B cell (primary cell): ENCODE results near the gene TNIK.

Experiments used
- CTCF ChIP-seq: fragments of 200-600 bp; IDR thresholded peaks from one replicate; pipeline ENCODE4 v1.8.0; 2022; ENCODE audit warnings: antibody characterized with exemption, mild to moderate bottlenecking
- EZH2 ChIP-seq: IDR thresholded peaks from 2 replicates; pipeline ENCODE4 v1.6.1; 2012; ENCODE audit warnings: borderline replicate concordance, low read depth, mild to moderate bottlenecking, moderate library complexity, low read length; ENCODE audit not compliant: insufficient read depth, poor library complexity, severe bottlenecking

- no peak for TF ChIP-seq CTCF
- no peak for TF ChIP-seq EZH2
Observed at GRCh38 chr3:171228240-171228639, 232.0 kb downstream of the TNIK start.
